B cell (primary cell): ENCODE measurements around the gene SUSD2. TPM values are rescaled to one million over a fixed set of nuclear protein-coding genes. Genes with fewer than 3 reads are reported as not detected.

Source experiments
- ATAC-seq: fragments of 200-7000 bp; cut with Tn5 transposase; one replicate; pipeline ENCODE4 v1.10.0; 2021; ENCODE audit warnings: low read depth, mild to moderate bottlenecking, moderate number of reproducible peaks, moderate library complexity
- CTCF ChIA-PET: fragments of 350-600 bp; sonication (Branson Sonifier 250); formaldehyde crosslinking; loops from one replicate; lab custom pipeline; 2021; ENCODE audit warnings: antibody characterized with exemption, inconsistent platforms; lab: Charles Lee
- POLR2A ChIA-PET: fragments of 350-600 bp; sonication (Branson Sonifier 250); formaldehyde crosslinking; loops from one replicate; lab custom pipeline; 2021; ENCODE audit warnings: antibody characterized with exemption; lab: Charles Lee
- DNase-seq: peaks from one replicate; pipeline ENCODE4 v3.0.0; 2013
- H2AFZ ChIP-seq: 2 replicates; pipeline ENCODE4 v1.6.1; 2012; ENCODE audit warnings: mild to moderate bottlenecking, low read depth, low read length; ENCODE audit not compliant: insufficient read depth, poor library complexity, severe bottlenecking
- H3K27ac ChIP-seq, 2 donors: 1 replicate in 1 of 2; 2 replicates in 1 of 2; pipeline ENCODE4 v1.5.1; 2012 to 2013; ENCODE audit warnings: low read length in 2 of 2, mild to moderate bottlenecking in 2 of 2, moderate library complexity in 1 of 2
- H3K27me3 ChIP-seq, 4 experiments: fragments of 200-600 bp in 1 of 4; sonication (generic) in 1 of 4; replicated peaks in 1 of 4; 1 replicate in 2 of 4; 2 replicates in 2 of 4; pipeline versions ENCODE4 v1.6.1 to v1.7.0; 2013 to 2016; ENCODE audit warnings: low read length in 3 of 4, mild to moderate bottlenecking in 2 of 4, mixed read lengths in 1 of 4, moderate library complexity in 1 of 4; ENCODE audit not compliant: insufficient read depth in 4 of 4, control insufficient read depth in 3 of 4; ENCODE audit errors: control extremely low read depth in 1 of 4
- H3K36me3 ChIP-seq, 2 experiments: replicated peaks in 1 of 2; 1 replicate in 1 of 2; 2 replicates in 1 of 2; pipeline versions ENCODE4 v1.6.1 to v1.7.1; 2013; ENCODE audit warnings: low read length in 1 of 2; ENCODE audit not compliant: insufficient read depth in 2 of 2, control insufficient read depth in 1 of 2; ENCODE audit errors: control extremely low read depth in 1 of 2, extremely low read depth in 1 of 2
- H3K4me1 ChIP-seq, 2 donors: fragments of 200-600 bp in 1 of 2; sonication (generic) in 1 of 2; 1 replicate in 1 of 2; 2 replicates in 1 of 2; pipeline versions ENCODE4 v1.5.1 to v1.6.1; 2013 to 2017; ENCODE audit warnings: low read length in 2 of 2; ENCODE audit not compliant: control insufficient read depth in 2 of 2, insufficient read depth in 2 of 2
- H3K4me2 ChIP-seq: replicated peaks from 2 replicates; pipeline ENCODE3; 2012; ENCODE audit warnings: mild to moderate bottlenecking, low read depth, low read length; ENCODE audit not compliant: poor library complexity, severe bottlenecking
- H3K4me3 ChIP-seq, 5 experiments: fragments of 200-600 bp in 1 of 5; sonication (generic) in 1 of 5; 1 replicate in 3 of 5; 2 replicates in 2 of 5; pipeline versions ENCODE4 v1.5.1 to v1.7.0; 2011 to 2016; ENCODE audit warnings: low read length in 4 of 5, mild to moderate bottlenecking in 4 of 5, low read depth in 2 of 5, control low read depth in 1 of 5, moderate library complexity in 1 of 5; ENCODE audit not compliant: insufficient read depth in 1 of 5; ENCODE audit errors: control extremely low read depth in 1 of 5, extremely low read depth in 1 of 5
- H3K79me2 ChIP-seq: fragments of 200-600 bp; sonication (generic); one replicate; pipeline ENCODE4 v1.6.0; 2016; ENCODE audit warnings: low read length; ENCODE audit not compliant: control insufficient read depth, insufficient read depth
- H3K9ac ChIP-seq: fragments of 200-600 bp; sonication (generic); 2 replicates; pipeline ENCODE4 v1.6.1; 2017; ENCODE audit warnings: mild to moderate bottlenecking, low read length, moderate library complexity
- H3K9me3 ChIP-seq, 3 donors: one replicate each; pipeline versions ENCODE4 v1.6.1 to v1.7.1; 2013; ENCODE audit warnings: low read length in 2 of 3; ENCODE audit not compliant: control insufficient read depth in 2 of 3, insufficient read depth in 1 of 3; ENCODE audit errors: control extremely low read depth in 1 of 3
- H4K20me1 ChIP-seq: 2 replicates; pipeline ENCODE4 v1.6.0; 2012; ENCODE audit warnings: mild to moderate bottlenecking, low read length; ENCODE audit not compliant: insufficient read depth, control insufficient read depth, poor library complexity, severe bottlenecking
- H3K27ac Mint-ChIP-seq: one replicate; pipeline ENCODE4 v1.8.0; 2021; ENCODE audit warnings: mixed read lengths
- H3K27me3 Mint-ChIP-seq: one replicate; pipeline ENCODE4 v1.8.0; 2021; ENCODE audit warnings: mixed read lengths
- H3K4me1 Mint-ChIP-seq: one replicate; pipeline ENCODE4 v1.8.0; 2021; ENCODE audit warnings: mixed read lengths
- H3K4me3 Mint-ChIP-seq: one replicate; pipeline ENCODE4 v1.8.0; 2021; ENCODE audit warnings: mixed read lengths
- H3K9me3 Mint-ChIP-seq: one replicate; pipeline ENCODE4 v1.8.0; 2022; ENCODE audit warnings: mixed read lengths; ENCODE audit not compliant: insufficient read depth
- CTCF ChIP-seq: fragments of 200-600 bp; IDR thresholded peaks from one replicate; pipeline ENCODE4 v1.8.0; 2022; ENCODE audit warnings: antibody characterized with exemption, mild to moderate bottlenecking
- EZH2 ChIP-seq: IDR thresholded peaks from 2 replicates; pipeline ENCODE4 v1.6.1; 2012; ENCODE audit warnings: borderline replicate concordance, low read depth, mild to moderate bottlenecking, moderate library complexity, low read length; ENCODE audit not compliant: insufficient read depth, poor library complexity, severe bottlenecking
- WGBS: methylation state at CpG from one replicate; pipeline ENCODE4 v1.1.5; 2013; ENCODE audit warnings: missing lambda C conversion rate; ENCODE audit not compliant: insufficient coverage; 5-methylcytosine and 5-hydroxymethylcytosine counted together
- intact Hi-C: fragments of 100-400 bp; cut with micrococcal nuclease; formaldehyde crosslinking; loops from one replicate; pipeline ENCODE4 v1.10.0; 2022
- polyA plus RNA-seq: library from polyadenylated mRNA; depleted of rRNA; stranded (reverse); fragments of >200 nt; gene quantifications from 2 replicates; pipeline ENCODE4 v1.2.3, GENCODE V29; 2012
- total RNA-seq, 2 donors: library from RNA; stranded (reverse); fragments of 120-200 nt in 1 of 2; gene quantifications; 1 replicate in 1 of 2; 2 replicates in 1 of 2; pipeline versions ENCODE4 v1.2.3 to v1.2.4, GENCODE V29; 2013 to 2022

The SUSD2 gene
- total and polyA plus RNA-seq, 2 donors (not counting 1 experiment from before 2014, with no cell fraction given) = 0.30 to 0.48 TPM

- H3K4me3 Mint-ChIP-seq = no peak overlapping the region
- 98% methylated on average over 16 of the region's 16 CpGs for whole genome bisulfite sequencing
- H3K4me1 ChIP-seq = peaks cover 4 to 16% of the 10 kb centered on the region in 2 donors
- no peaks in the 10 kb centered on the region for H3K27me3 Mint-ChIP-seq
- no peaks in the 10 kb centered on the region for H3K9me3 Mint-ChIP-seq
- DNase-seq = no peak
- H3K27me3 ChIP-seq = no peaks in the 10 kb centered on the region
- H3K36me3 ChIP-seq = no peaks in the 10 kb centered on the region
- H3K79me2 ChIP-seq = no peaks in the 10 kb centered on the region
- H4K20me1 ChIP-seq = no peaks in the 10 kb centered on the region
- H3K9me3 ChIP-seq = no peaks in the 10 kb centered on the region
- H3K4me3 ChIP-seq = no peak overlapping the region
- intact Hi-C loops = loop anchor here (10.0 kb wide), 1 partner anchor 60 kb away; the partner anchor contains the start of gene GGT5
- H3K9ac ChIP-seq = no peak overlapping the region
- ChIA-PET POLR2A (no interaction called here), CTCF (interaction anchor here (1.1 kb wide), 1 partner anchor 29 kb away, joined by 3 read pairs; no protein-coding TSS in a partner anchor)
- no peak overlapping the region for H3K4me2 ChIP-seq
- H2AFZ ChIP-seq = no peak overlapping the region
- no peak for ATAC-seq
- TF ChIP-seq CTCF (no peak), EZH2 (no peak)
- H3K27ac ChIP-seq = no peak overlapping the region
- H3K4me1 Mint-ChIP-seq = peaks cover 6% of the 10 kb centered on the region
- H3K27ac Mint-ChIP-seq = no peak overlapping the region
Measured at GRCh38 chr22:24185001-24185500, 3.8 kb downstream of the SUSD2 start.

- H3K27ac Mint-ChIP-seq = no peak overlapping the region
- Histone ChIP-seq H3K36me3 (no peaks in the 10 kb centered on the region), H3K27me3 (no peaks in the 10 kb centered on the region), H3K9ac (no peak overlapping the region), H3K4me1 (peaks cover 4 to 16% of the 10 kb centered on the region in 2 donors), H2AFZ (no peak overlapping the region), H3K4me2 (no peak overlapping the region), H4K20me1 (no peaks in the 10 kb centered on the region), H3K27ac (no peak overlapping the region), H3K9me3 (no peaks in the 10 kb centered on the region), H3K4me3 (no peak overlapping the region), H3K79me2 (no peaks in the 10 kb centered on the region)
- peaks cover 6% of the 10 kb centered on the region for H3K4me1 Mint-ChIP-seq
- ChIA-PET CTCF (no interaction called here), POLR2A (no interaction called here)
- no peak for TF ChIP-seq EZH2
- TF ChIP-seq CTCF = no peak
- 96% methylated on average over 46 of the region's 51 CpGs for WGBS
- no peak overlapping the region for H3K4me3 Mint-ChIP-seq
- ATAC-seq = no peak
- H3K27me3 Mint-ChIP-seq = no peaks in the 10 kb centered on the region
- DNase-seq = no peak
- intact Hi-C loops = loop anchor here (10.0 kb wide), 1 partner anchor 59 kb away; the partner anchor contains the start of gene GGT5
- H3K9me3 Mint-ChIP-seq = no peaks in the 10 kb centered on the region
Measured at GRCh38 chr22:24185501-24186351, 4.4 kb downstream of the SUSD2 start.
